Thoracic aorta (tissue), 2 donors: Measurements from ENCODE around the gene MAPK8. TPM values are rescaled to one million over a fixed set of nuclear protein-coding genes. Genes with fewer than 3 reads are reported as not detected.

Source experiments
- ATAC-seq: fragments of 150-250 bp; one replicate; pipeline ENCODE4 v1.8.0; 2017; ENCODE audit warnings: low read depth; ENCODE audit not compliant: insufficient number of reproducible peaks, low FRiP score
- DNase-seq: peaks from one replicate; pipeline ENCODE4 v3.0.0-alpha.2; 2020; ENCODE audit warnings: low spot score
- H3K27ac ChIP-seq, 2 donors: fragments of 200-600 bp; sonication (generic); 1 replicate in 1 of 2; 2 replicates in 1 of 2; pipeline ENCODE4 v1.5.1; 2016; ENCODE audit warnings: mild to moderate bottlenecking in 2 of 2, moderate library complexity in 2 of 2
- H3K27me3 ChIP-seq: fragments of 200-600 bp; sonication (generic); replicated peaks from 2 replicates; pipeline ENCODE4 v1.6.0; 2016; ENCODE audit warnings: mild to moderate bottlenecking; ENCODE audit not compliant: insufficient read depth
- H3K36me3 ChIP-seq: fragments of 200-600 bp; sonication (generic); one replicate; pipeline ENCODE4 v1.5.1; 2016
- H3K4me1 ChIP-seq, 2 donors: fragments of 200-600 bp; sonication (generic); 1 replicate in 1 of 2; 2 replicates in 1 of 2; pipeline versions ENCODE4 v1.5.1 to v1.6.0; 2016; ENCODE audit warnings: low read depth in 2 of 2, mild to moderate bottlenecking in 1 of 2; ENCODE audit not compliant: control insufficient read depth in 1 of 2
- H3K4me3 ChIP-seq: fragments of 200-600 bp; sonication (generic); 2 replicates; pipeline ENCODE4 v1.5.1; 2016; ENCODE audit warnings: mild to moderate bottlenecking
- H3K9me3 ChIP-seq: fragments of 200-600 bp; sonication (generic); 2 replicates; pipeline ENCODE4 v1.5.1; 2016
- total RNA-seq, 2 donors: library from RNA; depleted of rRNA; stranded (reverse); fragments of >200 nt; gene quantifications; one replicate each; pipeline versions ENCODE4 v1.1.0 to v1.2.3, GENCODE V29; 2016
- TF ChIP-seq, protein P1 (sequence below): fragments of 200-600 bp; sonication (generic); IDR thresholded peaks from one replicate; pipeline ENCODE4 v1.5.1; 2019; ENCODE audit warnings: antibody characterized with exemption

The MAPK8 gene
- total RNA-seq, 2 donors from 2014 or later = 19.5 to 57.4 TPM

GRCh38 chr10:48457949-48458661 lies 151.6 kb downstream of the MAPK8 start:
- Histone ChIP-seq H3K4me1 (peaks cover 0 to 1% of the 10 kb centered on the region in 2 donors), H3K36me3 (no peaks in the 10 kb centered on the region), H3K27ac (no peak overlapping the region), H3K4me3 (no peak overlapping the region), H3K9me3 (no peaks in the 10 kb centered on the region), H3K27me3 (no peaks in the 10 kb centered on the region)
- no peak for ATAC-seq
- TF ChIP-seq, protein P1, sequence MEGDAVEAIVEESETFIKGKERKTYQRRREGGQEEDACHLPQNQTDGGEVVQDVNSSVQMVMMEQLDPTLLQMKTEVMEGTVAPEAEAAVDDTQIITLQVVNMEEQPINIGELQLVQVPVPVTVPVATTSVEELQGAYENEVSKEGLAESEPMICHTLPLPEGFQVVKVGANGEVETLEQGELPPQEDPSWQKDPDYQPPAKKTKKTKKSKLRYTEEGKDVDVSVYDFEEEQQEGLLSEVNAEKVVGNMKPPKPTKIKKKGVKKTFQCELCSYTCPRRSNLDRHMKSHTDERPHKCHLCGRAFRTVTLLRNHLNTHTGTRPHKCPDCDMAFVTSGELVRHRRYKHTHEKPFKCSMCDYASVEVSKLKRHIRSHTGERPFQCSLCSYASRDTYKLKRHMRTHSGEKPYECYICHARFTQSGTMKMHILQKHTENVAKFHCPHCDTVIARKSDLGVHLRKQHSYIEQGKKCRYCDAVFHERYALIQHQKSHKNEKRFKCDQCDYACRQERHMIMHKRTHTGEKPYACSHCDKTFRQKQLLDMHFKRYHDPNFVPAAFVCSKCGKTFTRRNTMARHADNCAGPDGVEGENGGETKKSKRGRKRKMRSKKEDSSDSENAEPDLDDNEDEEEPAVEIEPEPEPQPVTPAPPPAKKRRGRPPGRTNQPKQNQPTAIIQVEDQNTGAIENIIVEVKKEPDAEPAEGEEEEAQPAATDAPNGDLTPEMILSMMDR = no peak
- DNase-seq = no peak

DNA sequence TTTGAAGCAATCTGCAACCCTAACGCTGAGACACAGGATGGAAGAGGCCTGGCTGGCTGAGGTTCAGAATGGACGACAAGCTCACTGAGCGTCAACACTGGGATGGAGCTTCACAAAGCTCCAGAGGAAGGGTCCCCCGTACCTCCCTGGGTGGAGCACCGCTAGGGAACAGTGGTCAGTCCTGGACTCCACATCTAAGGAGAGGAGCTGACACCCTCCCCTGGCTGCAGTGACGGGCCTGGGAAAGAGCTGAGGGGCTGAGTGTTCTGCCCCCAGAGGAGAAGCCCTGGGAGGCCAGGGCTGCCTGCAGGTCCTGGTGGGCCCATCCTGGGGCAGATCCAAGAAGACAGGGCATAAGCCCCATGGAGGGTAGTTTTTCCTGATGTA lies 152.2 kb downstream of the MAPK8 start:
- peaks cover 0 to 7% of the 10 kb centered on the region in 2 donors for H3K4me1 ChIP-seq
- no peak for ATAC-seq
- H3K9me3 ChIP-seq = no peaks in the 10 kb centered on the region
- TF ChIP-seq, protein P1 = no peak
- DNase-seq = no peak
- H3K4me3 ChIP-seq = no peak overlapping the region
- H3K27ac ChIP-seq = no peak overlapping the region
- H3K36me3 ChIP-seq = no peaks in the 10 kb centered on the region
- H3K27me3 ChIP-seq = no peaks in the 10 kb centered on the region

GRCh38 chr10:48459270-48460150 lies 153.0 kb downstream of the MAPK8 start:
- TF ChIP-seq, protein P1 = no peak
- DNase-seq (no peak), ATAC-seq (no peak)
- no peaks in the 10 kb centered on the region for H3K27me3 ChIP-seq
- H3K4me3 ChIP-seq = no peak overlapping the region
- no peak overlapping the region for H3K27ac ChIP-seq
- no peaks in the 10 kb centered on the region for H3K9me3 ChIP-seq
- H3K36me3 ChIP-seq = no peaks in the 10 kb centered on the region
- peaks cover 0 to 15% of the 10 kb centered on the region in 2 donors for H3K4me1 ChIP-seq

GRCh38 chr10:48460182-48460581 lies 153.7 kb downstream of the MAPK8 start:
- Histone ChIP-seq H3K4me1 (peaks cover 3 to 22% of the 10 kb centered on the region in 2 donors), H3K36me3 (no peaks in the 10 kb centered on the region), H3K27ac (no peak overlapping the region), H3K9me3 (no peaks in the 10 kb centered on the region), H3K27me3 (no peaks in the 10 kb centered on the region), H3K4me3 (no peak overlapping the region)
- no peak for ATAC-seq
- no peak for DNase-seq
- TF ChIP-seq, protein P1 = no peak
